Activated naive CD8-positive, alpha-beta T cell treated with anti-CD3 and anti-CD28 coated beads, Interleukin-2, amount 50 U/mL, for 16 hours (primary cell): Measurements from ENCODE around the gene ATXN7.
A peak's percentile ranks its signal among the peaks of the same experiment; 100 is the strongest.

ENCODE experiments used
- DNase-seq: peaks from one replicate; pipeline ENCODE4 v3.0.0-alpha.2; 2020; ENCODE audit warnings: low read depth, low spot score

The ATXN7 gene

GRCh38 chr3:64019271-64019670, 155.6 kb downstream of the ATXN7 start:
- DNase-seq = no peak

GRCh38 chr3:64019879-64020278, 156.2 kb downstream of the ATXN7 start:
- no peak for DNase-seq

- no peak for DNase-seq
Observed at GRCh38 chr3:64021922-64022321, 158.3 kb downstream of the ATXN7 start.

- no peak for DNase-seq
Observed at GRCh38 chr3:64022451-64023186, 159.0 kb downstream of the ATXN7 start.

- DNase-seq = peak; percentile 86
Observed at GRCh38 chr3:64023187-64023860, 159.7 kb downstream of the ATXN7 start, which contains the start of gene PSMD6. PSMD6 (minus strand) TSS chr3:64023494; CDS start chr3:64023419, 75 bp downstream.

- DNase-seq = no peak
Observed at GRCh38 chr3:64023861-64024223, 160.2 kb downstream of the ATXN7 start.

- DNase-seq = no peak
Observed at GRCh38 chr3:64026346-64026745, 162.7 kb downstream of the ATXN7 start.

- no peak for DNase-seq
Observed at GRCh38 chr3:64027658-64028057, 164.0 kb downstream of the ATXN7 start.

- no peak for DNase-seq
Observed at GRCh38 chr3:64028754-64029153, 165.1 kb downstream of the ATXN7 start.

- DNase-seq = no peak
Observed at GRCh38 chr3:64029287-64029686, 165.6 kb downstream of the ATXN7 start.

GRCh38 chr3:64030741-64031140, 167.1 kb downstream of the ATXN7 start:
- DNase-seq = peak; percentile 59

GRCh38 chr3:64031540-64032508, 168.2 kb downstream of the ATXN7 start:
- no peak for DNase-seq

- no peak for DNase-seq
Observed at GRCh38 chr3:64033069-64033468, 169.4 kb downstream of the ATXN7 start.

- DNase-seq = no peak
Observed at GRCh38 chr3:64037084-64037483, 173.4 kb downstream of the ATXN7 start.

GRCh38 chr3:64038253-64038767, 174.6 kb downstream of the ATXN7 start:
- DNase-seq = no peak

GRCh38 chr3:64039332-64039731, 175.7 kb downstream of the ATXN7 start:
- DNase-seq = no peak

GRCh38 chr3:64039981-64040733, 176.5 kb downstream of the ATXN7 start:
- DNase-seq = no peak

- no peak for DNase-seq
Observed at GRCh38 chr3:64042952-64043351, 179.3 kb downstream of the ATXN7 start.

GRCh38 chr3:64046592-64046991, 182.9 kb downstream of the ATXN7 start:
- no peak for DNase-seq

- no peak for DNase-seq
Observed at GRCh38 chr3:64046996-64047594, 183.4 kb downstream of the ATXN7 start.

GRCh38 chr3:64047787-64048186, 184.1 kb downstream of the ATXN7 start:
- DNase-seq = no peak
